HEK293 (cell line): Measurements from ENCODE around the gene DDX10.

ENCODE experiments used
- CTCF ChIA-PET: fragments of 350-600 bp; formaldehyde crosslinking; extraction: SDS; loops from one replicate; lab custom pipeline; 2021; ENCODE audit warnings: antibody characterized with exemption; lab: Yijun Ruan, JAX
- POLR2A ChIA-PET: fragments of 300-600 bp; formaldehyde crosslinking; extraction: SDS; loops from one replicate; lab custom pipeline; 2020; ENCODE audit warnings: antibody characterized with exemption, inconsistent platforms; lab: Yijun Ruan, JAX
- H3K27ac ChIP-seq: fragments of 200-500 bp; sonication (Bioruptor generic); 2 replicates; pipeline ENCODE4 v1.5.1; 2014; ENCODE audit warnings: low read depth, low read length, control low read depth, inconsistent platforms; ENCODE audit errors: extremely low read depth
- H3K36me3 ChIP-seq, 2 experiments: fragments of 200-500 bp in 1 of 2; sonication (Bioruptor generic) in 1 of 2; 1 replicate in 1 of 2; 2 replicates in 1 of 2; pipeline ENCODE4 v1.5.1; 2014 to 2017; ENCODE audit warnings: inconsistent platforms in 2 of 2, low read length in 2 of 2; ENCODE audit not compliant: control insufficient read depth in 2 of 2, insufficient read depth in 1 of 2
- H3K4me1 ChIP-seq: fragments of 200-500 bp; sonication (Bioruptor generic); 2 replicates; pipeline ENCODE4 v1.5.1; 2014; ENCODE audit warnings: mild to moderate bottlenecking, low read length, inconsistent platforms; ENCODE audit not compliant: control insufficient read depth, insufficient read depth
- H3K4me3 ChIP-seq: 2 replicates; pipeline ENCODE4 v1.5.1; 2011; ENCODE audit warnings: low read depth, mild to moderate bottlenecking, control low read depth, low read length, moderate library complexity
- H3K9me3 ChIP-seq: fragments of 200-500 bp; sonication (Bioruptor generic); 2 replicates; pipeline ENCODE4 v1.5.1; 2014; ENCODE audit warnings: low read depth, low read length, inconsistent platforms; ENCODE audit not compliant: control insufficient read depth, insufficient read depth
- FEZF1 ChIP-seq: fragments of 450-650 bp; formaldehyde crosslinking; IDR thresholded peaks from 2 replicates; pipeline ENCODE4 v1.5.1; 2016; ENCODE audit warnings: missing biosample characterization, missing genetic modification characterization
- GLIS1 ChIP-seq: fragments of 450-650 bp; formaldehyde crosslinking; IDR thresholded peaks from 2 replicates; pipeline ENCODE4 v1.5.1; 2016; ENCODE audit warnings: missing biosample characterization, missing genetic modification characterization
- GLIS2 ChIP-seq: fragments of 450-650 bp; formaldehyde crosslinking; IDR thresholded peaks from 2 replicates; pipeline ENCODE4 v1.5.1; 2016; ENCODE audit warnings: missing biosample characterization, missing genetic modification characterization
- PRDM6 ChIP-seq: fragments of 450-650 bp; formaldehyde crosslinking; IDR thresholded peaks from 2 replicates; pipeline ENCODE4 v1.5.1; 2017; ENCODE audit warnings: missing biosample characterization, missing genetic modification characterization
- SCRT1 ChIP-seq: fragments of 450-650 bp; formaldehyde crosslinking; IDR thresholded peaks from 2 replicates; pipeline ENCODE4 v1.5.1; 2016; ENCODE audit warnings: missing biosample characterization, missing genetic modification characterization, borderline replicate concordance
- TSHZ1 ChIP-seq: fragments of 450-650 bp; formaldehyde crosslinking; IDR thresholded peaks from 2 replicates; pipeline ENCODE4 v1.5.1; 2016; ENCODE audit warnings: missing biosample characterization, missing genetic modification characterization, borderline replicate concordance
- ZBTB10 ChIP-seq: fragments of 450-650 bp; formaldehyde crosslinking; IDR thresholded peaks from 2 replicates; pipeline ENCODE4 v1.5.1; 2016; ENCODE audit warnings: missing biosample characterization, missing genetic modification characterization
- ZEB2 ChIP-seq: fragments of 450-650 bp; formaldehyde crosslinking; IDR thresholded peaks from 2 replicates; pipeline ENCODE4 v1.5.1; 2016; ENCODE audit warnings: missing biosample characterization, missing genetic modification characterization
- ZNF280D ChIP-seq: fragments of 450-650 bp; formaldehyde crosslinking; IDR thresholded peaks from 2 replicates; pipeline ENCODE4 v1.5.1; 2016; ENCODE audit warnings: missing biosample characterization, missing genetic modification characterization
- ZNF423 ChIP-seq: fragments of 450-650 bp; formaldehyde crosslinking; IDR thresholded peaks from 2 replicates; pipeline ENCODE4 v1.5.1; 2016; ENCODE audit warnings: missing biosample characterization, missing genetic modification characterization
- ZNF473 ChIP-seq: fragments of 450-650 bp; formaldehyde crosslinking; IDR thresholded peaks from 2 replicates; pipeline ENCODE4 v1.5.1; 2017; ENCODE audit warnings: missing biosample characterization, missing genetic modification characterization
- ZNF514 ChIP-seq: fragments of 450-650 bp; formaldehyde crosslinking; IDR thresholded peaks from 2 replicates; pipeline ENCODE4 v1.5.1; 2016; ENCODE audit warnings: missing biosample characterization, missing genetic modification characterization
- ZNF560 ChIP-seq: fragments of 450-650 bp; formaldehyde crosslinking; IDR thresholded peaks from 2 replicates; pipeline ENCODE4 v1.5.1; 2017; ENCODE audit warnings: missing biosample characterization, missing genetic modification characterization, borderline replicate concordance
- ZNF600 ChIP-seq: fragments of 450-650 bp; formaldehyde crosslinking; IDR thresholded peaks from 2 replicates; pipeline ENCODE4 v1.5.1; 2016; ENCODE audit warnings: missing biosample characterization, missing genetic modification characterization
- ZNF701 ChIP-seq: fragments of 450-650 bp; formaldehyde crosslinking; IDR thresholded peaks from 2 replicates; pipeline ENCODE4 v1.5.1; 2016; ENCODE audit warnings: missing biosample characterization, missing genetic modification characterization
- ZNF792 ChIP-seq: fragments of 450-650 bp; formaldehyde crosslinking; IDR thresholded peaks from 2 replicates; pipeline ENCODE4 v1.5.1; 2016; ENCODE audit warnings: missing biosample characterization, missing genetic modification characterization

The DDX10 gene

GRCh38 chr11:108757630-108758029 is 92.8 kb downstream of the DDX10 start:
- ChIA-PET POLR2A (no interaction called here), CTCF (interaction anchor here (0.5 to 1.4 kb wide), 4 partner anchors 17 to 62 kb away, joined by 3 read pairs; no protein-coding TSS in a partner anchor)
- H3K4me1 ChIP-seq: 0 out of 2 replicates have a peak, but pooled peaks cover 2% of the 10 kb centered on the region

GRCh38 chr11:108758458-108758857 is 93.6 kb downstream of the DDX10 start:
- CTCF ChIA-PET: interaction anchor here (1.4 kb wide), 1 partner anchor 30 kb away, joined by 3 read pairs; no protein-coding TSS in a partner anchor
- Histone ChIP-seq H3K27ac (no peak overlapping the region), H3K36me3 (no peaks in the 10 kb centered on the region), H3K9me3 (no peaks in the 10 kb centered on the region), H3K4me1 (0 out of 2 replicates have a peak, but pooled peaks cover 2% of the 10 kb centered on the region), H3K4me3 (no peak overlapping the region)
- POLR2A ChIA-PET: interaction anchor here (0.5 kb wide), 1 partner anchor 662 kb away, joined by 9 read pairs; no protein-coding TSS in a partner anchor
- TF ChIP-seq GLIS1 (tag by site-specific recombination): no peak
- no peak for TF ChIP-seq GLIS2 (tag by site-specific recombination)
- TF ChIP-seq ZNF473 (tag by site-specific recombination): no peak
- TF ChIP-seq ZNF701: no peak
- TF ChIP-seq ZBTB10 (tag by site-specific recombination): no peak
- TF ChIP-seq ZNF423 (tag by site-specific recombination): no peak
- no peak for TF ChIP-seq ZEB2
- TF ChIP-seq ZNF514 (tag by site-specific recombination): no peak

More at GRCh38 chr11:108757630-108758029, 92.8 kb downstream of the DDX10 start:
- H3K36me3 ChIP-seq: no peaks in the 10 kb centered on the region
- no peak overlapping the region for H3K4me3 ChIP-seq
- TF ChIP-seq TSHZ1 (tag by site-specific recombination) (no peak), PRDM6 (tag by site-specific recombination) (peak; percentile 55; the same call in 1 of the 2 replicates), ZNF600 (tag by site-specific recombination) (no peak), ZNF560 (no peak), ZNF792 (tag by site-specific recombination) (no peak), SCRT1 (tag by site-specific recombination) (0 out of 2 replicates have a peak, but pooled peaks have one; percentile 37), FEZF1 (tag by site-specific recombination) (peak; percentile 35; the same call in 1 of the 2 replicates), ZNF280D (tag by site-specific recombination) (no peak)
- H3K9me3 ChIP-seq: no peaks in the 10 kb centered on the region
- H3K27ac ChIP-seq: no peak overlapping the region
